SK-N-SH (cell line): ENCODE results near the gene FPR2. TPM values are rescaled to one million over a fixed set of nuclear protein-coding genes. Genes with fewer than 3 reads are reported as not detected.

Experiments
- CTCF ChIA-PET: fragments of 300-600, 350-600 bp; formaldehyde crosslinking; extraction: SDS; loops from one replicate; lab custom pipeline; 2021; lab: Yijun Ruan, JAX
- POLR2A ChIA-PET: fragments of 350-600 bp; sonication (Branson Sonifier 250); formaldehyde crosslinking; extraction: SDS; loops from one replicate; lab custom pipeline; 2020; ENCODE audit warnings: antibody characterized with exemption, inconsistent platforms; lab: Yijun Ruan, JAX
- DNase-seq: peaks from one replicate; pipeline ENCODE4 v3.0.0; 2012
- H2AFZ ChIP-seq: fragments of 200-600 bp; sonication (generic); 2 replicates; pipeline ENCODE4 v1.8.1; 2016; ENCODE audit warnings: antibody characterized with exemption, mild to moderate bottlenecking, low read depth
- H3F3A ChIP-seq: fragments of 200-600 bp; sonication (generic); replicated peaks from 2 replicates; pipeline ENCODE3; 2016; ENCODE audit warnings: antibody characterized with exemption, mild to moderate bottlenecking; ENCODE audit not compliant: insufficient read depth
- H3K27ac ChIP-seq, 2 experiments: fragments of 200-500 bp in 1 of 2; fragments of 200-600 bp in 1 of 2; sonication (Bioruptor generic) in 1 of 2; sonication (generic), shearing (Covaris generic) in 1 of 2; 2 replicates each; pipeline versions ENCODE4 v1.5.1 to v1.6.1; 2014 to 2016; ENCODE audit warnings: low read depth in 2 of 2, inconsistent platforms in 1 of 2, low read length in 1 of 2, mild to moderate bottlenecking in 1 of 2, mixed read lengths in 1 of 2
- H3K27me3 ChIP-seq: fragments of 200-600 bp; sonication (generic), shearing (Covaris generic); 2 replicates; pipeline ENCODE4 v1.6.1; 2016; ENCODE audit warnings: mixed run types; ENCODE audit not compliant: insufficient read depth
- H3K36me3 ChIP-seq, 2 experiments: fragments of 200-500 bp in 1 of 2; fragments of 200-600 bp in 1 of 2; sonication (Bioruptor generic) in 1 of 2; sonication (generic) in 1 of 2; replicated peaks in 1 of 2; 2 replicates each; pipeline versions ENCODE3 to v1.5.1; 2014 to 2016; ENCODE audit warnings: low read length in 1 of 2, mild to moderate bottlenecking in 1 of 2; ENCODE audit not compliant: insufficient read depth in 2 of 2, control insufficient read depth in 1 of 2
- H3K4me1 ChIP-seq, 2 experiments: fragments of 200-500 bp in 1 of 2; fragments of 200-600 bp in 1 of 2; sonication (Bioruptor generic) in 1 of 2; sonication (generic), shearing (Covaris generic) in 1 of 2; 2 replicates each; pipeline versions ENCODE4 v1.5.1 to v1.6.1; 2014 to 2016; ENCODE audit warnings: low read depth in 1 of 2, low read length in 1 of 2, mixed run types in 1 of 2; ENCODE audit not compliant: insufficient read depth in 2 of 2, control insufficient read depth in 1 of 2
- H3K4me2 ChIP-seq: fragments of 200-600 bp; sonication (generic), shearing (Covaris generic); 2 replicates; pipeline ENCODE4 v1.6.1; 2017; ENCODE audit warnings: mixed run types
- H3K4me3 ChIP-seq, 2 experiments: fragments of 200-500 bp in 1 of 2; fragments of 200-600 bp in 1 of 2; sonication (Bioruptor generic) in 1 of 2; sonication (generic), shearing (Covaris generic) in 1 of 2; 2 replicates each; pipeline versions ENCODE4 v1.5.1 to v1.8.1; 2014 to 2016; ENCODE audit warnings: low read depth in 2 of 2, inconsistent platforms in 1 of 2, low read length in 1 of 2, mild to moderate bottlenecking in 1 of 2, mixed read lengths in 1 of 2, moderate library complexity in 1 of 2
- H3K79me2 ChIP-seq: fragments of 200-600 bp; sonication (generic); 2 replicates; pipeline ENCODE4 v1.8.1; 2017; ENCODE audit warnings: mild to moderate bottlenecking; ENCODE audit not compliant: insufficient read depth
- H3K9ac ChIP-seq: fragments of 200-600 bp; sonication (generic); 2 replicates; pipeline ENCODE4 v1.6.1; 2017; ENCODE audit warnings: mixed run types
- H3K9me2 ChIP-seq: fragments of 200-600 bp; sonication (generic); 2 replicates; pipeline ENCODE4 v1.6.1; 2017; ENCODE audit warnings: mixed run types
- H3K9me3 ChIP-seq: fragments of 200-600 bp; sonication (generic); 2 replicates; pipeline ENCODE4 v1.6.1; 2017; ENCODE audit warnings: mixed run types, mild to moderate bottlenecking, moderate library complexity
- H4K20me1 ChIP-seq: fragments of 200-600 bp; sonication (generic); 2 replicates; pipeline ENCODE4 v1.6.1; 2017; ENCODE audit warnings: mild to moderate bottlenecking, mixed run types; ENCODE audit not compliant: insufficient read depth
- ELF1 ChIP-seq: IDR thresholded peaks from 2 replicates; pipeline ENCODE4 v1.4.0; 2012
- EZH2phosphoT487 ChIP-seq: fragments of 200-600 bp; sonication (generic); IDR thresholded peaks from 2 replicates; pipeline ENCODE4 v1.6.1; 2017; ENCODE audit warnings: low read depth, mixed run types, mild to moderate bottlenecking, antibody characterized with exemption, moderate library complexity, borderline replicate concordance
- FOSL2 ChIP-seq: IDR thresholded peaks from 2 replicates; pipeline ENCODE4 v1.4.0; 2012; ENCODE audit warnings: low read depth, mild to moderate bottlenecking, moderate library complexity, borderline replicate concordance
- FOXM1 ChIP-seq: IDR thresholded peaks from 2 replicates; pipeline ENCODE4 v1.4.0; 2012; ENCODE audit warnings: low read depth, mild to moderate bottlenecking
- GABPA ChIP-seq: IDR thresholded peaks from 2 replicates; pipeline ENCODE4 v1.4.0; 2012; ENCODE audit warnings: low read depth, mild to moderate bottlenecking
- JUND ChIP-seq: IDR thresholded peaks from 2 replicates; pipeline ENCODE4 v1.4.0; 2012
- MAX ChIP-seq: IDR thresholded peaks from 2 replicates; pipeline ENCODE4 v1.4.0; 2012; ENCODE audit warnings: low read depth
- NFIC ChIP-seq: IDR thresholded peaks from 2 replicates; pipeline ENCODE4 v1.4.0; 2012; ENCODE audit warnings: borderline replicate concordance
- NRF1 ChIP-seq: IDR thresholded peaks from 2 replicates; pipeline ENCODE4 v1.6.1; 2012; ENCODE audit warnings: low read depth, mild to moderate bottlenecking, low read length
- PBX3 ChIP-seq: IDR thresholded peaks from 2 replicates; pipeline ENCODE4; 2012
- POLR2AphosphoS5 ChIP-seq: IDR thresholded peaks from 2 replicates; pipeline ENCODE4 v1.6.1; 2012; ENCODE audit warnings: low read depth, low read length
- RAD21 ChIP-seq: IDR thresholded peaks from 2 replicates; pipeline ENCODE4 v1.6.1; 2012; ENCODE audit warnings: mild to moderate bottlenecking, low read length
- REST ChIP-seq: IDR thresholded peaks from 2 replicates; pipeline ENCODE4 v1.6.1; 2012; ENCODE audit warnings: mild to moderate bottlenecking, low read depth, low read length, moderate library complexity
- RFX5 ChIP-seq: IDR thresholded peaks from 2 replicates; pipeline ENCODE4 v1.6.1; 2012; ENCODE audit warnings: mild to moderate bottlenecking, improper control_type of control experiment, low read length
- SMC3 ChIP-seq: IDR thresholded peaks from 2 replicates; pipeline ENCODE4 v1.6.1; 2012; ENCODE audit warnings: low read depth, low read length, improper control_type of control experiment
- TAF1 ChIP-seq: IDR thresholded peaks from 2 replicates; pipeline ENCODE4 v1.6.1; 2012; ENCODE audit warnings: low read depth, mild to moderate bottlenecking, low read length, moderate library complexity, borderline replicate concordance
- TEAD4 ChIP-seq: IDR thresholded peaks from 2 replicates; pipeline ENCODE4 v1.4.0; 2012; ENCODE audit warnings: mild to moderate bottlenecking, borderline replicate concordance; ENCODE audit not compliant: insufficient read depth
- USF1 ChIP-seq: IDR thresholded peaks from 2 replicates; pipeline ENCODE4 v1.4.0; 2012; ENCODE audit warnings: low read depth, borderline replicate concordance
- USF2 ChIP-seq: fragments of 150-350 bp; IDR thresholded peaks from 2 replicates; pipeline ENCODE4 v1.6.1; 2017; ENCODE audit warnings: antibody characterized with exemption, low read length, low read depth, borderline replicate concordance
- WGBS: methylation state at CpG from one replicate; pipeline ENCODE4 v1.1.6; 2017; ENCODE audit warnings: low lambda C conversion rate; 5-methylcytosine and 5-hydroxymethylcytosine counted together
- polyA plus RNA-seq, 3 experiments: library from polyadenylated mRNA; depleted of rRNA; stranded (reverse); fragments of >200 nt; gene quantifications; 2 replicates each; pipeline ENCODE4 v1.2.3, GENCODE V29; 2012

FPR2 gene
- polyA plus RNA-seq, 1 of the 3 experiments (the other 2 are of a cell fraction): not detected

- CTCF ChIA-PET: interaction anchor here (2.0 kb wide), 1 partner anchor 11 kb away, joined by 20 read pairs; no protein-coding TSS in a partner anchor
- 9% methylated on average over 1 of the region's 1 CpG for WGBS
Measured at GRCh38 chr19:51779181-51779580, 18.2 kb downstream of the FPR2 start.

GRCh38 chr19:51779703-51780102, 18.7 kb downstream of the FPR2 start:
- no peak for TF ChIP-seq POLR2AphosphoS5
- no peak for TF ChIP-seq NRF1
- TF ChIP-seq TEAD4: no peak
- TF ChIP-seq JUND: no peak
- no peak for TF ChIP-seq SMC3
- no peak for TF ChIP-seq USF1
- TF ChIP-seq RFX5: no peak
- TF ChIP-seq PBX3: no peak
- no peak for TF ChIP-seq FOSL2
- no peak for TF ChIP-seq NFIC
- no peak for TF ChIP-seq TAF1
- no peak for TF ChIP-seq EZH2phosphoT487
- TF ChIP-seq USF2: no peak
- TF ChIP-seq FOXM1: no peak
- no peak for TF ChIP-seq REST
- TF ChIP-seq RAD21: no peak
- TF ChIP-seq ELF1: no peak
- ChIA-PET POLR2A (no interaction called here), CTCF (no interaction called here)
- no peak overlapping the region for H3K27ac ChIP-seq
- H3K4me1 ChIP-seq: peaks cover 0 to 9% of the 10 kb centered on the region in 2 experiments; a peak in 1 of 4 replicates
- H3K9me3 ChIP-seq: no peaks in the 10 kb centered on the region
- H3K4me2 ChIP-seq: no peak overlapping the region
- DNase-seq: no peak
- H3K36me3 ChIP-seq: no peaks in the 10 kb centered on the region
- H3K9me2 ChIP-seq: no peaks in the 10 kb centered on the region
- H3K27me3 ChIP-seq: no peaks in the 10 kb centered on the region
- 0% methylated on average over 2 of the region's 2 CpGs for WGBS
- no peaks in the 10 kb centered on the region for H4K20me1 ChIP-seq
- no peaks in the 10 kb centered on the region for H3K79me2 ChIP-seq
- H3K9ac ChIP-seq: no peak overlapping the region
- H3F3A ChIP-seq: peaks cover 11% of the 10 kb centered on the region
- H3K4me3 ChIP-seq: no peak overlapping the region
- H2AFZ ChIP-seq: no peak overlapping the region

More at GRCh38 chr19:51779181-51779580, 18.2 kb downstream of the FPR2 start:
- TF ChIP-seq RAD21 (no peak), MAX (no peak), GABPA (no peak)
- Histone ChIP-seq H3F3A (peaks cover 6% of the 10 kb centered on the region), H3K27me3 (no peaks in the 10 kb centered on the region), H3K4me1 (peaks cover 0 to 8% of the 10 kb centered on the region in 2 experiments; a peak in 1 of 4 replicates), H3K9me3 (no peaks in the 10 kb centered on the region), H3K9ac (no peak overlapping the region), H3K9me2 (no peaks in the 10 kb centered on the region), H2AFZ (no peak overlapping the region), H3K4me3 (no peak overlapping the region), H3K27ac (no peak overlapping the region), H3K36me3 (no peaks in the 10 kb centered on the region), H4K20me1 (no peaks in the 10 kb centered on the region), H3K4me2 (no peak overlapping the region), H3K79me2 (no peaks in the 10 kb centered on the region)
- POLR2A ChIA-PET: no interaction called here
- DNase-seq: no peak
